Measurements from ENCODE around the gene KLHL24.
"Not testable (repeated sequence)": the region's sequence is repeated elsewhere in the genome, so short reads cannot be mapped to it uniquely, and the experiment has no call there.

KLHL24 gene

DNA sequence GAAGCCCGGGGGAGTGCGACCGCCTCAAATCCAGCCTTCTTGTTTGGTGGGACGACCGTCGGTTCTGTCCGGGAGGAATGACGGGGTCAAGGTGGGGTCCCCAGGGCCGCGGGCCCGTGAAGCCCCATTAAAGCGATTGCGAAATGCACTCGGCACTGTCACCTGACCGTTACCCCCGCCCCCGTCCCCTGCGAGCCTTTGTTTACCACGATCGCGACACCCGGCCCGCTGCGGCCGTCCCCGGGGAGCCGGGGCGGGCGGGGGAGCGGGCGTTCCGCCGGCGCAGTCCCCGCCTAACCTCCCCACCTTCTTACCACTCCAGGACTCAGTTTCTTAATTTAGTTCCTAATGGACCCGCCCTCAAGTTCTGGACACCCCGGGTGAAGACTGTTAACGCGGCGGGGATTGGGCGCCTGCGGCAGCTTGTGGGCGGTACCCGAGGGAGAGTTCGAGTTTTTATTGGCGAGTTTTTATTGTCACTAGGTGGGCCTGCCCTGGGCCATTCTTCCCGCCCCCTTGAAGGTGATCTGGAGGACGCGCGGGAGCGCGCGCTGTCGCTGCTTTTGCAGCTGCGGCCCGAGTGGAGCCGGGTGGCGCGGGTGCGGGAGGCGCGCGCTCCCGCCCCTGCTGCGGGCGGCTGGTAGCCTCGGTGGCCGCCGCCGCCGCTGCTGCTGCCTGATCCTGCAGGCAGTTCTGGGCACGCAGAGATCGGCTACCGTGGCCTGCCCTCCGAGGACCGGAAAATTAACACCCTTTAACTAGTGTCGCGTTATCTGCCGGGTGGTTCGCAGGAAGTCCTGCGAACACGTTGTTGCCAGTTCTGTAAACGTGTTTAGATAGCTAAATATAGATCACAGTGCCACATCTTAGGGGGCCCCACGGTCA, 1.0 kb downstream of the KLHL24 start:
- DNase-seq: peak; percentile 98

DNA sequence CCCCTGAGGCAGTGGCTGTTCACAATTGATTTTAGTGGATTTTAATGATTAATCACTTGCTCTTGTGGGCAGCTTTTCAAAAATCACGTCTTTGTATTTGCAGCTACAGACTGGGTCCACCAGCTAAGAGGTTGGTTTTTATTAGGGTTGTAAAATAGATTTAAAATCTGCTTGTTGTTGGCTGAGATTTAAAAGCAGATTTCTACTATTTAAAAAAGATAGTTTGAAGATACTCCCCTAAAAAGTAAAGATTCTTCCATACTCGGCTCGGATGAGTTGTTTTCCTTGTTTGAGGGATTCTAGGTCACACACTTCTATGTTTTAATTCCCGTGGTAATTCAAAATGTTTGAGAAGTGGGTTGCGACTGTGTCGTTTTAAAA, 1.7 kb downstream of the KLHL24 start:
- DNase-seq: peak; percentile 44

DNA sequence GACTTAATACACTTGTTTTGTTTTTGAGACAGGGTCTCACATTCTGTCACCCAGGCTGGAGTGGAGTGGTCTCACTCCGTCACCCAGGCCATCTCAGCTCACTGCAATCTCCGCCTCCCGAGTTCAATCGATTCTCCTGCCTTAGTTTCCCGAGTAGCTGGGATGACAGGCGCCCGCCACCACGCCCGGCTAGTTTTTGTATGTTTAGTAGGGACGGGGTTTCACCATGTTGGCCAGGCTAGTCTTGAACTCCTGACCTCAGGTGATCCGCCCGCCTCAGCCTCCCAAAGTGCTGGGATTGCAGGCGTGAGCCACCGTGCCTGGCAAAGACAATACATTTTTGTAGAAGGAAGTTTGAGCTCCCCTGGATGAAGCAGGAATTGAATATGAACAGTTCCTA, 2.2 kb downstream of the KLHL24 start:
- not testable (repeated sequence) for DNase-seq

DNA sequence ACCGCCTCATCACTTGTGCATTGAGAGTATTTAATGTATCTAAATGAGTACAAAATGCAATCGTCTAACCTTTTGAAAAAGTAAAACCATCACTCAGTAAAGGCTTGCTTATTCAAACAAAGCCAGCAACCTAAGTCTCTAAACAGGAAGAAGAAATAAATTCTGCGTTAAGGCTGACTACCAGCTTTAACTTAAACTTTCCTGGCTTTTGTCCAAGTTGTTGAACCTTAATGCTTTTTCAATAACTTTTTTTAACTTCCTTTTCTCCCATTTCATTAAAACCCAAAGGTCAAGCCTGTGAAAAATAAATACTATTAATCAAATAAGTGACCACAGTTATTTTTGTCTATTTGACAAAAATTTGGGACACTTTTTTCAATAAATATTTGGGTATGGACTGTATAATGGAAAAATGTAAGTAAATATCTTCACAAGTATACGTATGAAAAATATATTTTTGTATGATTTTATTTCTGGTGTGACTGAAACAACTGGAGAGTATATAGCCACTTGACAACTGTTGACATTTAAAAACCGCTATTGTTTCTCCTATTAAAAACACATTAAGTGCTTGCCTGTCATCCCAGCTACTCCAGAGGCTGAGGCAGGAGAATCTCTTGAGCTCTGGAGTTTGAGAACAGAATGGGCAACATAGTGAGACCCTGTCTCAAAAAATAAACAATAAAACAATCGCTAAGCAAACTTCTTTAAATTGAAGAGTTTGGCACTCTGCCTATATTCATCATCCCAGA, 2.9 kb downstream of the KLHL24 start:
- DNase-seq: peak; percentile 56

DNA sequence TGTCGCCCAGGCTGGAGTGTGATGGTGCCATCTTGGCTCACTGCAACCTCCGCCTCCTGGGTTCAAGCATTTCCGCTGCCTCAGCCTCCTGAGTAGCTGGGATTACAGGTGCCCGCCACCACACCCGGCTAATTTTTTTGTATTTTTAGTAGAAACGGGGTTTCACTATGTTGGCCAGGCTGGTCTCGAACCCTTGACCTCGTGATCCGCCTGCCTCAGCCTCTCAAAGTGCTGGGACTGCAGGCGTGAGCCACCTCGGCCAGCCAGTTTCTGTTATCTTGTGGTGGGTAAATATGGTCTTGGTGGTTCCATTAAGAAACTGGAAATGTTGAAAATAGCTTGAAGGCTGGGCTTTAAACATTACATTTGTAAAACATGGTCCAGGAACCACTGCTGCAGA, 5.2 kb downstream of the KLHL24 start:
- DNase-seq: not testable (repeated sequence)

DNA sequence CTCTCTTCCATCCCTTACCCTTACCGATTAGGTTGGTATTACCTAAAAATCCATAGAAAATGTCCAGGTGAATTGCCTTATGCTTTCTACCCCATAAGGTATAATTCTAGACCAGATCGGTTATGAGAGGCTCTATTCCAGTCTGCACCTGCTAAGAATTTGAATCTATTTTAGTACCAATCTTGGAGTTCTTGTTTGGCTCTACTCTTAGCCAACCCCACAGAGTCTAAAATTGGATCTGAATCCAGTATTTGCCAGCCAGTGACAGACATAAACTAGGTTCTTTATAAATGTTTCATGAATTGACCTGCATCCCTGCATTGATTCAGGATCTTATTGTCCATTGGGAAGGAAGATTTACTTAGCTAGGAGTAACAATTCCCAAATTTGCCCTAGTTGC, 6.5 kb downstream of the KLHL24 start:
- DNase-seq: no peak

DNA sequence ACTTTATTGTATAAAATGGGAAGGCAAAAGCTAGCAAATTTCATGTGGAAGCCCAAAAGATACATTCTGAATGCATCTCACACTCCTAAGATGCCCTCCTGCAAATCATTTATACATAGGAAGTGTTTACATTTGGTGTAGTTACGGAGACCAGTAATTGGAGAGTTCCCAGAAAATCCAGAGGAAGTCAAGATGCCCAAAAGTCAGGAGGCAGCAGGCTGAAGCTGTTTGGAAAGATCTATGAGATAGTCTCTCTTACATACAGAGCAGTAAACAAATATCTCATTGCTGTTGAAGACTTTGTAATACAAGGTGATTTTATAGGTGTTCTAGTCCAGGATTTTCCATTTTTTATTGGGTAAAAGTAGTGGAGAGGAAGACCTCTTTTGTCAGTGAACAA, 8.8 kb downstream of the KLHL24 start:
- no peak for DNase-seq

DNA sequence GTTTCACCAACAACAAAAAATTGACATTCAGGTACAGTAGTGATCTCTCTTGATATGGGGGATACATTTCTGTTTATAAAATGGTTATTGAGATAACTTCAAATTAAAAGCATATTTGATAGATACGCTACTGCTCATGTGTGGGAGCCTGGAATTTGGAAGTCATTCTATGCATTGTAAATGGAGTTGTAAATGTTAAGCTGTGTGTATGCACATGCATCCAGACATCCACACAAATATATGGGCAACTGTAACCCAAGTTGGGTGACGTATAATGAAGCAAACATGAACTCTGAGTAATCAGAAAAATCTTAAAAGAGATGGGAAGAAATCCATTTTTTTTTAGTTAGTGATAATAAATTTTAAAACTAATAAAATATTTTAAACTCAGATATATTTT, 9.8 kb downstream of the KLHL24 start:
- no peak for DNase-seq

DNA sequence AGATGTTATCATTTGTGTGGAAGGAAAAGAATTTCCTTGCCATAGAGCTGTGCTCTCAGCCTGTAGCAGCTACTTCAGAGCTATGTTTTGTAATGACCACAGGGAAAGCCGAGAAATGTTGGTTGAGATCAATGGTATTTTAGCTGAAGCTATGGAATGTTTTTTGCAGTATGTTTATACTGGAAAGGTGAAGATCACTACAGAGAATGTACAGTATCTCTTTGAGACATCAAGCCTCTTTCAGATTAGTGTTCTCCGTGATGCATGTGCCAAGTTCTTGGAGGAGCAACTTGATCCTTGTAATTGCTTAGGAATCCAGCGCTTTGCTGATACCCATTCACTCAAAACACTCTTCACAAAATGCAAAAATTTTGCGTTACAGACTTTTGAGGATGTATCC, 15.1 kb downstream of the KLHL24 start:
- no peak for DNase-seq

DNA sequence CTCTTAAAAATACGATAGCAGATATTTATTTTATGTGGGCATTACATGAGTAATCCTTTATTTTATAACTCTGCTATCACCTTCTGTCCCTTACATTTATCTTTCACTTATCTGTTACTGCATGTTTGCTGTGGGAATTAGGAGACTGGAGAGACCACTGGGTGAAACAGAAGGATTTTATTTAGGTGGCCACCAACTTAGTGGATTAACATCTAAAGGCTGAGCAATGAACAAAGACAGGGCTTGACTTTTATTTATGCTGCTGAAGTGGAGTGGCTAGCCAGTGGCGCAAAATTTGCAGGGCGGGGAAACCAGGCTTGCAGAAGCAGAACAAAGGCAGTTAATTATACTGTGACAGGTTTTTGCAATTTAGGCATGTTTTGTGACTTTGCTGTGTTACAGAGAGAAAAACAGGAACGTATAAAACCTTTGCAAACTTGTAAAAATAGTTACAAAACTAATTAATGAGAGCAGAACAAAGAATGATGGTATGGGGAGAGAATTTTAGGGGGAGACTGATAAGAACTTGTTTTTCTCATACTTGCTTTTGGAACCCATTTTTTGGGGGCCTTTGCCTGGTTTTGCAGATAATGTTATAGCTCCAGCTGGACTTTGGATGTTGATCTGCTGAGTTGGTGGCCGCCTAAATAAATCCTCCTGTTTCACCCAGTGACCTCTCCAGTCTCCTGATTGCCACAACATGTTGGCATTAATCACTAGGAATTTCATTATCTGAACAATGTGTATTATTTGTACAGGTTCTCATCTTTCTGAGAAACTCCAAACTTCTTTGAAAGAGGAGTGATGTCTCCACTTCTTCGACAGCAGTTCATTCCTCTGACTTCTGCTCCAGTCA, 18.0 kb downstream of the KLHL24 start:
- DNase-seq: peak; percentile 17

DNA sequence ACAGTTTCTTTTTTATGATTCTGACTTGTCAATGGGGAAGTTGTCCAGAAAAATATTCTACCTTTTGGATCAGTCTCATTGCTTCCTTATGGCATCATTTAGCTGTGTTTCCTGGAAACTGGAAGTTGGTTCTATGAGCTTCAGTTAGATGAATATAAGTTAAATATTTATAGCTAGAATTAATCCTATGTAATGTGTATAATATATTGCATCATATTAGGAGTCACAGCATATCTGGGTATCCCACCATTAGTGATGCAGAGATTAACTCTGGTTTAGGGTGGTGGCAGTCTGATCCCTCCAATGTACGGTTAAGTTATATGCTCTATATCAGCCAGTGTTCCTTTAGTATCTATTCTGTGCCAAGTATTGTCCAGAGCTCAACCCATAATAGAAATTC, 19.3 kb downstream of the KLHL24 start:
- DNase-seq: no peak

DNA sequence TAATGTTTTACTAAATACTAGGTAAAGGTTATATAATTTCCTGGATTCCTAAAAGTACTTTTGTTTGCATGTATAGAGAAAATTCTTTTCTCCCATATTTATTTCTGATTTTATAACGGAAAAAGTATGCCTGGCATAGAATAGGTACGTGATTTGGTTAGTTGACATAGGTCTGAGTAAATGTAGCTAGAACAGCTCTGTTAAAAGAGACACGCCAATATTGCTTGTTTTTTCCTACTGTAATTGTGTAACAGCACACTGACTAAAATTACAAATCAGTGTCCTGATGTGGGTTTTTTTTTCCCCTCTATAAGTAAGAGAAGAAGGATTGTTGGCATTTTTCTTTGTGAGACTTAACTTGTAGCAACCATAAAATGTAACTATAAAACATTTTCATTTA, 26.7 kb downstream of the KLHL24 start:
- no peak for DNase-seq

DNA sequence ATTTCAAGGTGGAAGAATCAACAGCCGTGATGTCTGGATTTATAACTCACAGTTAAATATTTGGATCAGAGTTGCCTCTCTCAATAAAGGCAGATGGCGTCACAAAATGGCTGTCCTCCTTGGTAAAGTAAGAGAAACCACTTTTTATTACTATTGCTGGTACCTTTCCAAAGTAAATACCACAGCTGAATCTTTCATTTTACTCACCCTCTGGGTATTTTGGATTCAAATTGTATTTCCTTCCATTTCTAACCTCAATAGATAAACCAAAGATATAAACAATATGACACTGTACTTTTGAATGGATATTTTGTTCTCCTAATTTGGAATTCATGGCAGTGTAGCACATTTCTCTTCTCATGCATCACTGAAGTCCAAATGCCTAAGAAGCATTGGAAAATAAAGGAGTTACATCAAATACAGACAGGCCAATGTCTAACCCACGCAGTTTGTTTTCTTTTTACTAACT, 29.5 kb downstream of the KLHL24 start:
- peak; percentile 6 for DNase-seq

DNA sequence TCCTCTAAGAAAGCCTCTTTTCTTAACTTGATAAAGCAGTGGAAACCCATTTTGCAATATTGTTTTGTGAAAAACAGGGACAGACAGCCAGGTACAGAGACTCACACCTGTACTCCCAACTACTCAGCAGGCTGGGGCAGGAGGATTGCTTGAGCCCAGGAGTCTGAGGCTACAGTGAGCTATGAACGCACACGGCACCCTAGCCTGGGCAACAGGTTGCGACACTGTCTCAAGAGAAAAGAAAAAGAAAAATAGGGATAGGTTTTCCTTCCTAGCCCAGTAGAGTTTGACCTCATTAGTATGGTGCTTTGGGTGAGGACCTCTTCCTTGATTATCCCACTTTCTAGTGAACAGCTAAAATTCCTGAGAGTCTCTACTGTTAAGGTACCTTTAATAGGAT, 44.6 kb downstream of the KLHL24 start:
- DNase-seq: no peak

DNA sequence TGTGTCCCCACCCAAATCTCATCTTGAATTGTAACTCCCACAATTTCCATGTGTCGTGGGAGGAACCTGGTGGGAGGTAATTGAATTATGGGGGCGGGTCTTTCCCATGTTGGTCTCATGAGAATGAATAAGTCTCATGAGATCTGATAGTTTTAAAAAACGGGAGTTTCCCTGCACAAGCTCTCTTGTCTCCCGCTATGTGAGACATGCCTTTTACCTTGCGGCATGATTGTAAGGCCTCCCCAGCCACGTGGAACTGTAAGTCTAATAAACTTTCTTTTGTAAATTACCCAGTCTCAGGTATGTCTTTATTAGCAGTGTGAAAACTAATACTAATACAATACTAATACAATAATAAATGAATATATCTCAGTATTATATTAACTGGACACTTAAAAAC, 52.3 kb downstream of the KLHL24 start:
- no peak for DNase-seq

DNA sequence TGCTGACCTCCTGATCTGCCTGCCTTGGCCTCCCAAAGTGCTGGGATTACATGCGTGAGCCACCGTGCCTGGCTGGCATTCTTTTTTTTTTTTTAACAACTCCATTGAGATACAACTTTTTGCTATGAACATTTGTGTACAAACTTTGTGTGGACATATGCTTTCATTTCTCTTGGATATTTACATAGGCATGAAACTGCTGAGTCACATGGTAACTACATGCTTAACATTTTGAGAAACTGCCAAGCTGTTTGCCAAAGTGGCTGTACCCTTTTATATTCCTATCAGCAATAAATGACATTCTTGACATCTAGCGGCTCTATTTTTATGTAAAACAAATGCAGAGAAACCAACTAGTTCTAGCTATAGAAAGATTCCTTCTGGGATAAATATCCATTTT, 53.5 kb downstream of the KLHL24 start:
- DNase-seq: no peak

DNA sequence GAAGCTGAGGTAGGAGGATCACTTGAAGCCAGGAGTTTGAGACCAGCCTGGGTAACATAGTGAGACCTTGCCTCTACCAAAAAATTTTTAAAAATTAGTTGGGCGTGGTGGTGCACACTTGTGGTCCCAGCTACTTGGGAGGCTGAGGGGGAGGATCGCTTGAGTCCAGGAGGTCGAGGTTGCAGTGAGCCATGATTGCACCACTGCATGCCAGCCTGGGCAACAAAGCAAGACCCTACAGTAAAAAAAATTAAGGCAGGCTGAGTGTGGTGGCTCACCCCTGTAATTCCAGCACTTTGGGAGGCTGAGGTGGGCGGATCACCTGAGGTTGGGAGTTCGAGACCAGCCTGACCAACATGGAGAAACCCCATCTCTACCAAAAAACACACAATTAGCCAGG, 54.2 kb downstream of the KLHL24 start:
- DNase-seq: not testable (repeated sequence)

DNA sequence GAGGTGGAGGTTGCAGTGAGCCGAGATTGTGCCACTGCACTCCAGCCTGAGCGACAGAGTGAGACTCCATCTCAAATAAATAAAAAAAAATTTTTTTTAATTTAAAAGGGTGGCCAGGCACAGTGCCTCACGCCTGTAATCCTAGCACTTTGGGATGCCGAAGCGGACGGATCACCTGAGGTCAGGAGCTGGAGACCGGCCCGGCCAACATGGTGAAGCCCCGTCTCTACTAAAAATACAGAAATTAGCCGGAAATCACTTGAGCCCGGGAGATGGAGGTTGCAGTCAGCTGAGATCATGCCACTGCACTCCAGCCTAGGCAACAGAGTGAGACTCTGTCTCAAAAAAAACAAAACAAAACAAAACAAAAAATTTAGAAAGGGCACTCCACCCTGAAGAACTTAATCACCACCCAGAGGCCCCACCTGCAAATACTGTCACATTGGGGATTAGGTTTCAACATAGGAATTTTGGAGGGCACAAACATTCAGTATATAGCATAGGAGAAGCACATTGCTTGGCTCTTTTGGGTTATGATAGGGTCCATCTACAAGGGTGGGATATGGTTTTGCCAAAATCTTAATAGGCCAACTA, 55.1 kb downstream of the KLHL24 start:
- no peak for DNase-seq

DNA sequence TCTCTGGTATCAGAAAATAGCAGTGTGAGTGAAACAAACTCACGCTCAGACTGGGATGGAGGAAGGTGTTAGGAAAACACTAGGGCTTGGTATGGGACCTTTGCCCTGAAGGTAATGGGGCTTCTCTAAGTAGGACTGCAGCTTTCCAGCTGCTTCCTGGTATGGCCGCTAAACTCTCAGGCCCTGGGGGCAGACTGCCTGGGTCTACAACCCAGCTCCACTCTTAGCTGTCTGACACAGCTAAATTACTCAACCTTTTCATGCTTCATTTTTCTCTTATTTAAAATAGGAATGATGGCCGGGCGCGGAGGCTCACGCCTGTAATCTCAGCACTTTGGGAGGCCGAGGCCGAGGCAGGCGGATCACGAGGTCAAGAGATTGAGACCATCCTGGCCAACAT, 57.0 kb downstream of the KLHL24 start:
- no peak for DNase-seq

DNA sequence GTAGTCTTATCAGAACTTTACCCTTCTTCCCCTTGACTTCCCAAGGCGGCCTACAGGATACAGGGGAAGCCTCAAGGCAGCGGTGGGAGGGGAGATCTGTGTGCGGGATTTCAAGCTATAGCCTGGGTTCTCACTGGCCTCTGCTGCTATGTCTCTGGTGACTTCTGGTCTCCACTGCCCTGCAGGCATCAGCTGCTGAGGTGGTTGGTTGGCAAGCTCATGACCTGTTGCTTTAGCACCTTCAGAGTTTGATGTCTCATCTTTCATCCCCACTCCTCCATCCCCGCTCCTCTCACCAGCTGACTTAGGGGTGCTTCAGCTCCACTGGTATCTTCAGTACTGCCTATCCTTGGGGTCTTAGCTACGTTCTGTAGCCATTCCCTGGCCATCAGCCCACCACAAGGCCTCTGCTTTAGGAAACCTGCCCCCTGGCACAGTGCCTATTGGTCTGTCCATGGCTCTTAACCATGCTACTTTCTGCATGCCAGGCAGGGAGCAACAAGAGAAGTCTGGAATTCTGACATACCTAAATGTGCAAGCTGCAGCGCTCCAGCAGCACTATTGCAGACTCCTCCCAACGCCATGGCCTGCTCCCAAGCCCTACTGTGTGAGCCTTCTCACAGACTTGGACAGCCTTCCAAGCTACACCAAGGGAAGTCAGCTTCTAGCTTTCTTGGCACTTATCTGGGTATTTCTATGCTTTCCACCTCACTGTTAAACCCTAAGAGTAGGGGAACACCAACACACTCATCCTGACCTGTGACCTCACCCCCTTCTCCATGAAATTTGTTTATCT, 60.3 kb downstream of the KLHL24 start:
- DNase-seq: no peak

DNA sequence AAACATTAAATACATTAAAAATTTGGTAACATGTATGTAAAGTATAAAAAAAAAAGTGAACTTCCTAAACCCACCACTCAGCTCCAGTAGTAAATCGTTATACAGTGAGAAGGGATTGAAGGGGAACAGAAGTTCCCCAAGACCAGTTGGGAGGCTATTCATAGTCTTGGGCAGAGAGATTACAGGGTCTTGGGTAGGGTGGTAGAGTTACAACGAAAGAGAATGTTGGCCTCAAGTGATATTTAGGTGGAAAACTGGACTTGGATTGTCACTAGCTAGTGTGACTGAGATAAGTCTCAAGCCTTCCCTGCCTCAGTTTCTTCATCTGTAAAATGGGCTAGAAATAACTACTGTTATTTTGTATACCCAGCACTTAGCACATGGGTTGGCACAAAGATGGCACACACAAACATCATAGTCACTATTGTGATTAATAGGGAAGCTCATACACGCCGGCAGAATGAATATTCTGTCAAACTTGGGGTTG, 61.7 kb downstream of the KLHL24 start:
- DNase-seq: no peak
